ENCODE measurements around the gene SMTN.
"Not testable (repeated sequence)": the region's sequence is repeated elsewhere in the genome, so short reads cannot be mapped to it uniquely, and the experiment has no call there.

Gene SMTN

DNA sequence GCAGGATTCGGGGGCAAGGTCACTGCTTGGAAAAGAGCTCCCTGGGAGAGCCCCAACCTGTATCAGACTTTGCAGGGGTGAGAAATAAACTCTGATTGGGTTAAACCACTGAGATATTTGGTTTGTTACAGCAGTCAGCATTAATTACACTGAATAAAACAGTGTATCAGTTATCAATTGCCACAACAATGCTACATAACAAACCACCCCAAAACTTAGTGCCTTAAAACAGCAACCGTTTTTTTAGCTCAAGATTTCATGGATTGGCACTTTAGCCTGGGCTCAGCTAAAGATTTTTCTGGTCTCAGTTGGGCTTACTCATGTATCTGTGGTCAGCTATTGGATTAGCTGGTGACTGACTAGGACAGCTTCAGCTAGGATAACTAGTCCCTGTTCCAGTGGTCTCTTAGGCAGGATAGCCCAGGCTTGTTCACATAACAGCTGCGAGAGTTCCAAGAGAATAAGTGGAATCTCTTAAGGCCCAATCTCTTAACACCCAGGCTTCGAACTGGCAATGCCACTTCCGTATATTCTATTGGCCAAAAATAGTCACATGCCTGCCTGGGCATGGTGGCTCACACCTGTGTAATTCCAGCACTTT lies 7.5 kb upstream of the SMTN start:
- DNase-seq, result not testable (repeated sequence)

DNA sequence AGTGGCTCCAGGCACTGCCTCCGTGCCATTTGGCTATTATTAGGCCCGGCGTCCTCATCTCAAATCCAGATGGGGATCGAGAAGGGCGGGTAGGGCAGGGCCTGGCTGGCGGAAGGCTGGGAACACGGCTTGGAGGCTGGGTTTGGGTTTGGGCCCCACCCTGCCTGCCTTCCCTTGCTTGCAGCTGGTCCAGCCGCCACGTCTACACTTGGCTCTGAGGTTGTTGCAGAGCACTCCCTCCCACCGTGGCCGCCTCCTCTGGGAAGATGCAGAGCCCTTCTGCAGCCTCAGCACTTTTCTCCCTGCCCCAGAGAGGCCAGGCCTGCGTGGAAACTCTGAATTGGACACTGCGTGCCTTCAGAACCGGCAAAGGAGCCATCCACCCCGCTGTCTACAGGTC lies 5.2 kb upstream of the SMTN start:
- DNase-seq, result no peak

DNA sequence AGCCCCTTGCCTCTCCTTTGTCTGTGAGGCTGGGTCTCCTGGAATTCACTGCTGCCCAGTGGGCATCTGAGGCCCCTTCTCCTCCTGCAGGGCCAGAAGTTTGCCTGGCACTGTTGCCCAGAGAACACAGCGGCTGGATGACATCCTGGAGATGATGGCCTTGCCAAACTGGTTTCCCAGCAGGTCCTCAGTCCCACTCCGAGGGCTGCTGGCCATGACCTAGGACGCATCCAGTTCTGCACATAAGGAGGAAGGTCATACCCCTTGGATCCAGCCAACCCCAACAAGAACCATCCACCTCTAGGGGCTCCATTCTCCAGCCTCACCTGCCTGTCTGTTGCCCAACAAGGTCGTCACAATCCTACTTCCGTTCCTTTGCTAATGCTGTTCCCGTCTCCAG lies 3.4 kb upstream of the SMTN start:
- DNase-seq, result no peak

DNA sequence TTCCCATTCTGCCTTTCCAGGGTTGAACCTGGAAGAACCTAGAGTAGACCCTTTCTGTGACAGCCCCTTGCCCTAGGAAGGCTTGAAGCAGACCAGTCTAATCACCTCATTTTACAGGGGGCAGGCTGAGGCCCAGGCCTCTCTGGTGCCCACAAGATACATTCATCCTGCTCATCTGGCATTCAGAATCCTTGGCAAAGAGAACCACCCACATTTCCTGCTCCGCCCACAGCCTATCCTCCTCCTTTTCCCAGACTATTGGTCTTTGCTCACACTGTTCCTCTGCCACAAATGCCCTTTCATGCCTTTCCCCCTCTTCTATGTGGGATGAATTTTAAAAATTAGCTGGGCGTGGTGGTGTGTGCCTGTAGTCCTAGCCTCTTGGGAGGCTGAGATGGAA lies 2.7 kb upstream of the SMTN start:
- DNase-seq, result not testable (repeated sequence)

DNA sequence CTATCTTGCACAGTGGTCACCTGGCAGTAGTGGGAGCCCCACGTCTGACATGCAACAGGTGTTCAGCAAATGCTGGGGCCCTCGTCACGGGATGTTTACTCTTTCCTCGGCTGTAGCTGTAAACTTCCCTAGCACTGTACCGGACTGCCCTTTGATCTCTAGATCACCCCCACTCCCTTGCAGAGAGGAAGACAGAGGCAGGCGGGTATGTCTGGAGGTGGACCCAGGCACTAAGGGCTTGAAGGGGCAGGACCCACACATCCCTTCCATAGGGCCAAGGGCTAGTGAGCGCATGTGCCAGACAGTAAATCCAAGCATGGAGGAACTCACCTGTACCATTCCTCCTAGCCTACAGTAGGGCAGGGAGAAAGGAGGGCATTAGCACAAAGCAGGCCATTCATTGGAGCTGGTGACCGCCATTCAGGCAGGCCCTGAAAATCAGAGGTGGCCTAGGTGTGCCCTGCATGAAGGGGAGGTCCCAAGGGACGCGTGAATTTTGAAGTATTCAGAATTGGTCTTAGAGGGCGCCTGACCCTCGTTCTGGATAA lies 1.9 kb upstream of the SMTN start:
- DNase-seq, result no peak

DNA sequence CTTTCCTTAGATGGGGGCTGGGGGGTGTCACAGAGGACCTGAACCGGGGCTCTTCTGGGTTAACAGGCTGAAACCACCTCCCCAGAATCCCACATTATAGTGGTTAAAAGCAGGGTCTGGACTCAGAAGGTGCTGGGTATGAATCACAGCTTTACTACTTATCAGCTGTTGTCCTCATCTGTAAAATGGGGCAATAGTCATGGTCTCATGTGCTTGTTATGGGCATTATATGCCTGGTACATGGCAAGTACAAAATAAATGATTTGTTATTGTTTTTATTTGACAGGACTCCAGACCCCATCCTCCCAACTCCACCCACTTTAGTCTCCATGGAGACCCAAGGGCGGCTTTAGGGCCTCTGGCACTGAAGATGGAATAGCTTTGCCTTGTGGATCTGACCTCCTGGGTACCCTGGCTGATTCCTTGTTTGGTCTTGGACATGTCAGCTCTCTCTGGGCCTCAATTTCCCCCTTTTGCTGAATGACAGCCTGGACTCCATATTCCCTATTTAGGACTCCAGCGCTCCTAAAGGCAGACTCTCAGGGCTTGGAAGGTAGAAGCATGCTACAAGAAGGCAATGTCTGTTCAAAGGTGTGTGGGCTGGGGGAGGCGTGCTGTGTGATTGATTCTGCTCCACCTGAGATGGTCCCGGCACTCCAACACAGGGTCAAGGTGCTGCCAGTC lies 812 bp upstream of the SMTN start:
- no peak for DNase-seq

DNA sequence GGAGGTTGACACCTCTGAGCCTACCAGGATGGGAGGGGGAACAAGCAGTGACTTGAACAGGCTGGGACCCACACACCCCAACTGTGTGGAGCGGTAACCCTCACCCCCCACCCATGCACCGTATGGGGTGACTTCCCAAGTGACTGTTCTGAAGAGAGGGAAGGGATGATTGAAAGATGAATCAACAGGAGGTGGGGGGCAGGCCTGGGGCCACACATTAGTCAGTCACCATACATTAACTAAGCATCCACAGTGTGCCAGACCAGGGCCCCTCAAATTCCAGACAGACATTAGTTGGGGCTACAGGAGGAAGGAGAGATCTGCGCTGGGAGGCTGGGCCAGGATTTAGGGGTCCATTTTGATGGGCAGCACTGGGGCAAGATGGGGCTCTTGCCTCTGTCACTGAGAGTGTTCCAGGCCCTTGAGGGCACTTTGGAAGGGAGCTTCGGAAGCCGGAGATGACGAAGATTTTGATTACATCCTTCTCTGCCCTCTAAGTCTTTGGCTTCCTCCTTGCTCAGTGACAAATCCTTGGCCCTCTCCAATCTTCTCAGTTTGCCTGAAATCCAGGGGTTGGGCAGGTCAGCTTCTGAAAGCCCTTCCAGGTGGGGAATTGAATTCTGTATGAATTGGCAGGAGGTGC lies 966 bp downstream of the SMTN start:
- DNase-seq, result no peak

DNA sequence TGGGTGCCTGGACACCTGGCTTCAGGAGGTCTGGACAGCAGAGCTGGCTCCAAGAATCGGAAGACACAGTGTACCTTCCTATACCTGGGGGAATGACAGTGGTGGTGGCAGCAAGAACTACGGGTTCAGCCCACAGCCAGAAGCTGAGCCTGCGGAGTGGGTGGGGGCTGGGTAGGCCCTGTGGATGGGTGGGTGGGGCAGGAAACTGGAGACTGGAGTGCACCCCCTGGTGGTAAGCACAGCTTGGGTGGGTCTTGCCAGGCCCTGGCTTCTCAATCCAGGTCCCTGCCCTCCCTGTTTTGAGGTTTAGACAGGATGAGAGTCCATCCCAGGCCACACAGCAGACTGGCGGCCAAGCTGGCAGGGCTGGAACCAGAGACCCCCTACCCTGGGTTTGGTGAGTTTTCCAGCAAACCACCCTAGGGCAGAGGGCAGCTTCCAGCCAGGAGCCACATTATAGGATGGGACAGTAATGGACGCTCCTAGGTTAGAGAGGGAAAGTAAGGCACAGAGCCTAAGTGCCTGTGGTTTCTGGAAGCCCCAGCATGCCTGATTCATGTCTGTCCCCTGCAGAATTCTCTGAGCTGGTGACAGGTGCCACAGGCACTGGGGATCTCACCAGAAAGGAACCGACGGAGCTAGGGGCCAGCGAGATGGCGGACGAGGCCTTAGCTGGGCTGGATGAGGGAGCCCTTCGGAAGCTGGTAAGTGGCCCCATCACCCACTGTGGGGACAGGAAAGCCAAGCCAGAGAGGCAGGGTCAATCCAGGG lies 1.7 kb downstream of the SMTN start:
- no peak for DNase-seq

DNA sequence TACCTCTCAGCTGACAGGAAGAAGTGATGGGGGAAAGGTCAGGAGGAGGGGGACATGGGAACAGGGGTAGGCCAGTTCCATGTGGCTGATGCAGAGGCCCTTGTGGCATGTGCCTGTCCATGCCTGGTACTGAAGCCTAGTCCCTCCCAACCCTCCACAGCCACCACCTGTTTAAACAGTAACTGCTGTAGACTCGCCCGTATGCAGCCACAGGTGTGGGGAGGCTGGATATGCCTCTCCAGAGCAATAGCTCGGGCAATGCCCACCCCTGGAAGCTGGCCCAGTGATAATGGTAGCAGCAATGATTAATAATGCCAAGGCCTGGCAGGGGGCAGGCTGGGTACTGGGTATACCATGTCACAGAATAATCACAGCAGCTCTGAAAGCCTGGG lies 2.3 kb downstream of the SMTN start:
- DNase-seq, result no peak

DNA sequence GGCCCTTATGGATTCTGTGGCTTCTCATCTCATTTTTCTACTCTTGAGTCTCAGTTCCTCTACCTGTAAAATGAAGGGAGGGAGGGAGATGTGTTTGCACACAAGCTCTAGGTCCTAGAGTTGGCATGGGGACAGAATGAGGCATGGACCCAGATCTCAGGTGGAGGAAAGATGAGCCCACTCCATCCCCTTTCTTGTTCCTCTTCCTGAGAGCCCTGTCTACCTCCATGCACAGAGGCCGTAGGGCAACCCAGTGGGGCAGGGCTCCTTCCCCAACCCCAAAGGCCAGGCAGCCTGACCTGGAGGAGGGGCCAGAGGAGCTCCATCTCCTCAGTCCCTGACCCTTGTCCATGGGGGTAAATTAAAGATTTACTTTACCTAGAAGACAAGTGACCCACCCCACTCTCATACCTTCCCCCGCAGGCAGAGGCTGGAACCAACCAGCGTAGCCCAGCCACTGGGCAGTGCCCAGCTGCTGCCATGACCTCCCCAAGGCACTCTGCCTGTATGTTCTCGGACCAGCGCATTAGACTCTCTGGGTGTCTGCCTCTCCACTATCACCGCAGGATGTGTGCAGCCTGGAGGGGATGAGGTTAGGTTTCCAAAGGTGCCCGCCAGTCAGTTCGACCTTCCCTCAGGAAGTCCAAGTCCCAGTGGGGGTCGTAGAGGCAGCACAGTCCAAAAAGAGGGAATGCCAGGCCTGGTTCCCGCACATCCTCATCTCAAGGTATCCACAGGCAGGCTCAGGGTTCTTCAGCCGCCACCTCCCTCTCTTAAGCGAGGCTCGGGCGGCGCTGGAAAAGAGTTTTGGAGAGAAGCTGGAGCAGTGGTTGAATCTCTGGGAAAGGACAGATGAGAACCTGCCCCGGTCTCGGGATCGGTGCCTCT lies 3.0 kb downstream of the SMTN start:
- no peak for DNase-seq

DNA sequence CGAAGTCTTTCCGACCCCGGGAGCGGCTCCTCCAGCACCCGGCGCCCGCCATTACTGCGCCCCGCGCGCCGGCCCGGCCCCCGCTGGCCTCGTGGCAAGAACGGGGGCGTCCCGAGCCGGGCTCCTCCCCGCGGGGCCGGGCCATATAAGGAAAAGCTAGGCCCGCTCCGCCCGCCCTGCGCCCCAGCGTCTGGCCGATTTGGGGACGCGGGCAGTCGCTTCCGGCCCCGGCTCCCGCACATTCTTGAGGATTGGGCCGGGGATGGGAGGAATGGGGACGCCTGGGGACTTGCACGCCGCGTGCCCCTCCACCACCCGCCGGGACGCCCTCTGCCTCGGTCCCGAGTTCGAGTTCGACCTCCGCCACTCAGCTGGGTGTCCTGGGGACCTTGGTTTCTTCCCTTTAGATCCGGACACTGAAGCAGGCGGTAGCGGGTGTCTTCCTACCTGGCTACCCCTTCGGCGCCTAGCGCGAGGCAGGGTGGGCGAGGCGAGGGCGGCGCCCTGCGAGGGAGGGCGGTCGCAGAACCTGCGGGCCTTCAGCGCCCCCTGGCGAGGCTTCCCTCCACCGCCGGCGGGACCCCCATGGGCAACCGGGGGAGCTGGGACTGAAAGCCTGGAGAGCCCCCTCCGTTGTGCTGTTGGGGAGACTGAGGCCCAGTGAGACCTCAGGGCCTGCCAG lies 3.8 kb downstream of the SMTN start:
- DNase-seq, result peak in 13 of 14 donors; percentile 17 to 96 (median 81)

DNA sequence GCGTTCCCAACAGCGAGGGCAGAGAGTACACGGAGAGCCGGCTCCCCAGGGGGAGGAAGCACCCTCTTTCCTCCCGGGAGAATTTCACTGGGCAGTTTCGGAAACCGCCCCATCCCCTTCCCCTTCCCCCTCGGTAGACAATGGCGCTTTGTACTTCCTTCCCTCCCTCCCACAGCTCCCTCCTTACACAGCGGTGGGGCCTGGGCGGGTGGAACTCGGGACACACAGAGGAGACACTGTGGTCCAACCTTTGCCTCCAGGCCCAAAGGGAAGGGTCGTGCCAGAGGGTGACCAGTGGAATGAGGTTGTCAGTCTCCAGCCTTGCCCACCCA lies 4.3 kb downstream of the SMTN start:
- DNase-seq, result peak in 11 of 14 donors; percentile 47 to 96 (median 77)

DNA sequence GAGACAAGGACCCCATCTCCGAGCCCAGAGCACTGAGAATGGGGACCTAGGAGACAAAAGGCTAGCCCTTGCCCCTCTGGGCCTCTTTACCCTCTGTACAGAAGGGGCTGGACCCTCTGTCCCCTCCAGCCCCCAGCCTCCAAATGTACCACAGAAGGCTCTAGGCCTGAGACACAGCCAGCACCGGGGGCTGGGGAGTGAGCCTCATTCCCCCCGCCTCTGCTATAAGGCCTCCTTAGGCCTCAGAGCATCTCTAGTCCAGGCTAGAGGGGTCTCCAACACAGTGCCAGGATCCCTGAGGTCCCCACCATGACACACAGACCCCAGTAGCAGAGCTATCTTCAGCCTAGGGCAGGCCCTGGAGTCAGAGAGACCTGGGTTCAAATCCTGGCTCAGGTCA lies 4.8 kb downstream of the SMTN start:
- peak in 1 of 14 donors; percentile 38 for DNase-seq

DNA sequence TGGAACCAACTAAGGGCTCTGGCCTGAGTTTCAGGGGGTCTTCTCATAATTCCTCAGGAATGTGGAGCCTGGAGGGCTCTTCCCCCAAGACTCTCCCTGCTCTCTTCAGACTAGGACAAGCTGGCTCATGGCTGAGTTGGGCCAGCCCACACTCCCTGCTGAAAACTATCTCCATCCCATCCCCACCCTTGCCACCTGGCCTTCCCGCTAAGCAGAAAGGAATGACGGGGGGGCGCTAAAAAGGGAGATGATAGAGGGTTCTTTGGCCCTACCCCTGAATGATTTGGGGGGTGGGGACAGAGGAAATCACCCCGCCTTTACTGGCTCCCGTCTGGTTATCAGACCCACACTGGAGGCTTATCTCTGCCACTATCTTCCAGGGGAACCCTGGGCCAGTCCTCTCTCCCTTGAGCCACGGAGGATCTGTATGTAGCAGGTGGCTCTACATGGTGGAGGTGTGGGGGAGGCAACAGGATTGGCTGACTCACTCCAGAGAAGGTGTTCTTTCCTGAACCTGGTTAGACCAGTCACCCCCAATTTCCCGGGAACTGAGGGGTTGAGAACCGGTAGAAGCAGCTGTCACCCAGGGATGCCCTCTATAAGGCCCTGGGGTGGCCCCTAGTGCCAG lies 5.7 kb downstream of the SMTN start:
- DNase-seq, result no peak

DNA sequence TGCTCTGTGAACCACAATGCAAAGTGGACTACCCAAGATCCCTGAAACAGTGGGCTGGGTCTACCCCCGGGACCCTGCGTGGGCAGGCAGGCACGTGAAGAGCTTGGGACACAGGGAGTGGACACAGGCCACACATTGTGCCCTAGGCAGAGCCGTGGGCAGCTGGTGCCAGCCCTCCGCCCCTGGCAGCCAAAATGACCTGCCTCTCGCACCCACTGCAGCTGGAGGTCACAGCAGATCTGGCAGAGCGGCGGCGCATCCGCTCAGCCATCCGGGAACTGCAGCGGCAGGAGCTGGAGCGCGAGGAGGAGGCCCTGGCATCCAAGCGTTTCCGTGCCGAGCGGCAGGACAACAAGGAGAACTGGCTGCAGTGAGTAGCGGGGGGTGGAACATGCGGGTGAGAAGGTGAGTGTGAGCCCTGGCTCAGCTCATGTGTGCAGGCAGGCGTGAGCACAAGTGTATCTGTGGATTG lies 6.7 kb downstream of the SMTN start:
- no peak for DNase-seq

DNA sequence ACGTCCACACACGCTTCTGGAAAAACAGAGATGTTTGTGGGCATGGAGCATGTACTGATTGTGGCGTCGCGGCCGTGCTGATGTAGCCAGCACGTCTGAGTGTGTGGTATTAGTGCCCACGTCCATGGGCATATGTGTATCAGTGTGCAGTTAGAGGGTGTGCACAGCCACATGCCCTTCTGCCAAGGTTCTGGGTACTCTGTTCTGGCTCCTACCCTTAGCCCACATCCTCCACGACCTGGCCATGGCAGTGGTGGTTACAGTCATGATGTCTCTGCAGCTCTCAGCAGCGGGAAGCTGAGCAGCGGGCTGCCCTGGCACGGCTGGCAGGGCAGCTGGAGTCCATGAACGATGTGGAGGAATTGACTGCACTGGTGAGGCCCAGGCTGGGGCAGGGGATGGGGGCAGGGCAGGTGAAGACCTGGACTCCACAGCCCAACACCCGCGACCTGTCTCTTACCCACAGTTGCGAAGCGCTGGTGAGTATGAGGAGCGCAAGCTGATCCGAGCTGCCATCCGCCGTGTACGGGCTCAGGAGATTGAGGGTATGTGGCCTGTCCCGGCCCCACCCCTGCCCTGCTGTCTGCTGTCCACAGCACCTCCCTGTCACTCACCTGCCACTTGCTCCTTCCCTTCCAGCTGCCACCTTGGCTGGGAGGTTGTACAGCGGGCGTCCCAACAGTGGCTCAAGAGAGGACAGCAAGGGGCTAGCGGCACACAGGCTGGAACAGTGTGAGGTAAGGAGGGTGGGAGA lies 7.3 kb downstream of the SMTN start:
- DNase-seq, result no peak

DNA sequence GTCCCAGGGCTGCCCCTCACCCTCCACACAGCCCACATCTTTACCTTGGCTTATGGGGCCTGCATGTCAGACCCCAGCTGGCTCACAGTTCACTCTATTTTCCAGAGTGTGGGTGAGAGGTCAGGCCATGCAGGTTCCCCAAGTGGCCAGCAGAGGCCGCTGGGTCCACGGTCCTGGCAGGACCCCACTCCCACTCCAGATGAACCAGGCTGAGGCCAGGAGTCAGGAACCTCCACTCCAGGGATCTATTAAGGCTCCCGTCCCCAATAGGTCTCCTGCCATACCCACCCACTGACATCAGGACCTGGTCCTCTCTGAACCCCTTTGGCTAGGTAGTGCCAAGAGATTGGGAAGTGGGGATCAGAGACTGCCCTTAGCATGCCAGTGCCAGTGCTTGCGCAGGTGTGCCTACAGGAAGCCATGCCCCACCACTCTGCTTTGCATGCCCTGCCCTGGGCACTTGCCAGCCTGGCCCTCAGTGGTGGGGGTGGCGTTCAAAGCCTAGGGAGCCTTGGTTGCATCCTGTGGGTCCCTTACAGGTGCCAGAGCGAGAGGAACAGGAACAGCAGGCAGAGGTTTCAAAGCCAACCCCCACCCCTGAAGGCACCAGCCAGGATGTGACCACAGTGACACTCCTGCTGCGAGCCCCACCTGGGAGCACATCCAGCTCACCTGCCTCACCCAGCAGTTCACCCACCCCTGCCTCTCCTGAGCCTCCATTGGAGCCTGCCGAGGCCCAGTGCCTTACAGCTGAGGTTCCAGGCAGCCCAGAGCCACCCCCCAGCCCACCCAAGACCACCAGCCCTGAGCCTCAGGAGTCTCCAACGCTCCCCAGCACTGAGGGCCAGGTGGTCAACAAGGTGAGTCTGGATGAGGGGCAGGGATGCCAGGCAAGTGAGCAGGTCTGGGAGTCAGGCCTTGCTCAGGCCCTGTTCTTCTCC lies 8.3 kb downstream of the SMTN start:
- peak in 7 of 14 donors; percentile 15 to 47 (median 32) for DNase-seq

DNA sequence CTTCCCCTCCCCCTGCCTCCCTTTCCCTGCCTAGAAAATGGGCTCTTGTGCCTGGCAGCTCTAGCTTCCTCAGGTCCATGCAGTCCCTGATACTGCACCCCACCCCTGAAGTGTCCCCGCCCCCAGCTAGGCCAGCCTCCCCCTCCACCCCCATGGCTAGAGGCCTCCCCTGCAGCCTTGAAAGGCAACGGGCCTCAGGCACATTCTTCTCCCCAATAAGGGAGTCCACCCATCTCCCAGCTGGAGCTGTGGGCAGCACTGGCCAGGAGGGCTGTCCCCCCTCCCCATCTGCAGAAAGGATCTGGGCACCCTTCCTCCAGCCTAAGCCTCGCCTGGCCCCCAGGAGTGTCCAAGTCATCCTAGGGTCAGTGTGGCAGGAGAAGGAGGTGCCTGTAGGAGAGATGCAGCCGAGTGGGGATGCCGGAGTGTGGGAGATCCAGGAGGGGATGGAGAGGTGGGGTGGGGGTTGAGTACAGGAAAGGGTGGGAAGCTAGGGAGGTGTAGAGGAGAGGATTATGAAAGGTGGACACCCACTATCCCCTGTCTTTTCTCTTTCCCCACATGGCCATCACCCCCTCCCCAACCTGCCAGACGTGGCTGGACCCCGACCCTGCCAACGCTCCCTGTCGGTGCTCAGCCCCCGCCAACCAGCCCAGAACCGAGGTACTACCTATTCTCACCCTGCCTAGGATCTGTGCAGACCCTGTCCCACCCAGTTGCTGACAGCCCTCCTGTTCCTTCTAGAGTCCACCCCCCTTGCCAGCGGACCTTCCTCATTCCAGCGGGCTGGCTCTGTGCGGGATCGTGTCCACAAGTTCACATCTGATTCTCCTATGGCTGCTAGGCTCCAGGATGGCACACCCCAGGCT lies 9.3 kb downstream of the SMTN start:
- DNase-seq, result no peak

Measured in C1 segment of cervical spinal cord (tissue), 14 donors.